Loucy (cell line): ENCODE measurements around the gene POFUT2.

Experiments
- H2AFZ ChIP-seq: fragments of 200-600 bp; sonication (generic); 2 replicates; pipeline ENCODE4 v1.6.0; 2016; ENCODE audit warnings: antibody characterized with exemption, mild to moderate bottlenecking, low read length, moderate library complexity
- H3F3A ChIP-seq: fragments of 200-600 bp; 2 replicates; pipeline ENCODE4 v1.6.0; 2016; ENCODE audit warnings: antibody characterized with exemption, low read depth, mild to moderate bottlenecking
- H3K27me3 ChIP-seq: fragments of 200-600 bp; sonication (generic); 2 replicates; pipeline ENCODE4 v1.6.1; 2014; ENCODE audit warnings: low read length, mild to moderate bottlenecking; ENCODE audit not compliant: insufficient read depth, poor library complexity, severe bottlenecking
- H3K36me3 ChIP-seq: fragments of 200-600 bp; sonication (generic); 2 replicates; pipeline ENCODE4 v1.6.1; 2016; ENCODE audit warnings: low read length; ENCODE audit not compliant: insufficient read depth
- H3K4me1 ChIP-seq: fragments of 200-600 bp; sonication (generic); 2 replicates; pipeline ENCODE4 v1.5.1; 2014; ENCODE audit warnings: low read length, mild to moderate bottlenecking; ENCODE audit not compliant: insufficient read depth, poor library complexity, severe bottlenecking
- H3K4me2 ChIP-seq: fragments of 200-600 bp; sonication (generic); 2 replicates; pipeline ENCODE4 v1.6.0; 2014; ENCODE audit warnings: antibody characterized with exemption, low read length, low read depth, mild to moderate bottlenecking; ENCODE audit not compliant: poor library complexity, severe bottlenecking
- H3K4me3 ChIP-seq: fragments of 200-600 bp; sonication (generic); 2 replicates; pipeline ENCODE4 v1.5.1; 2014; ENCODE audit warnings: low read length, mild to moderate bottlenecking, mixed read lengths; ENCODE audit not compliant: poor library complexity, severe bottlenecking
- H3K79me2 ChIP-seq: fragments of 200-600 bp; sonication (generic); 2 replicates; pipeline ENCODE4 v1.6.1; 2014; ENCODE audit warnings: low read length; ENCODE audit not compliant: insufficient read depth
- H3K9ac ChIP-seq: fragments of 200-600 bp; sonication (generic); 2 replicates; pipeline ENCODE4 v1.6.0; 2014; ENCODE audit warnings: mild to moderate bottlenecking, low read depth, low read length, moderate library complexity; ENCODE audit not compliant: poor library complexity, severe bottlenecking
- H3K9me2 ChIP-seq: fragments of 200-600 bp; sonication (generic); replicated peaks from 2 replicates; pipeline ENCODE4 v1.6.1; 2016; ENCODE audit warnings: low read depth, low read length, mixed read lengths
- H3K9me3 ChIP-seq: fragments of 200-600 bp; sonication (generic); 2 replicates; pipeline ENCODE4 v1.6.1; 2014; ENCODE audit warnings: mild to moderate bottlenecking, antibody characterized with exemption, low read length, low read depth; ENCODE audit not compliant: insufficient read depth
- H4K20me1 ChIP-seq: fragments of 200-600 bp; sonication (generic); 2 replicates; pipeline ENCODE4 v1.6.0; 2014; ENCODE audit warnings: antibody characterized with exemption, low read length, mild to moderate bottlenecking; ENCODE audit not compliant: insufficient read depth, poor library complexity, severe bottlenecking
- CTCF ChIP-seq: fragments of 200-600 bp; sonication (generic); conservative IDR thresholded peaks from 2 replicates; pipeline ENCODE4 v1.5.1; 2014; ENCODE audit warnings: mild to moderate bottlenecking, antibody characterized with exemption, low read length
- EZH2phosphoT487 ChIP-seq: fragments of 200-600 bp; IDR thresholded peaks from 2 replicates; pipeline ENCODE4 v1.6.1; 2018; ENCODE audit warnings: antibody characterized with exemption, mild to moderate bottlenecking, moderate library complexity, borderline replicate concordance

Gene POFUT2

GRCh38 chr21:45332415-45332814 is 44.7 kb upstream of the POFUT2 start:
- no peaks in the 10 kb centered on the region for H3K27me3 ChIP-seq
- H3K79me2 ChIP-seq: no peaks in the 10 kb centered on the region
- TF ChIP-seq CTCF: no peak
- TF ChIP-seq EZH2phosphoT487: no peak
- H2AFZ ChIP-seq: no peak overlapping the region
- H3K9me2 ChIP-seq: no peaks in the 10 kb centered on the region
- H4K20me1 ChIP-seq: no peaks in the 10 kb centered on the region
- no peaks in the 10 kb centered on the region for H3K4me1 ChIP-seq
- no peaks in the 10 kb centered on the region for H3F3A ChIP-seq
- no peak overlapping the region for H3K4me2 ChIP-seq
- no peak overlapping the region for H3K9ac ChIP-seq
- H3K9me3 ChIP-seq: no peaks in the 10 kb centered on the region
- H3K4me3 ChIP-seq: no peak overlapping the region
- H3K36me3 ChIP-seq: no peaks in the 10 kb centered on the region

GRCh38 chr21:45331531-45332147 is 43.9 kb upstream of the POFUT2 start:
- Histone ChIP-seq H2AFZ (no peak overlapping the region), H3K36me3 (no peaks in the 10 kb centered on the region), H3K79me2 (no peaks in the 10 kb centered on the region), H3K9me2 (no peaks in the 10 kb centered on the region), H3K4me3 (no peak overlapping the region), H3K4me2 (no peak overlapping the region), H4K20me1 (no peaks in the 10 kb centered on the region), H3F3A (no peaks in the 10 kb centered on the region), H3K27me3 (no peaks in the 10 kb centered on the region), H3K9ac (no peak overlapping the region), H3K9me3 (no peaks in the 10 kb centered on the region), H3K4me1 (no peaks in the 10 kb centered on the region)
- no peak for TF ChIP-seq CTCF
- no peak for TF ChIP-seq EZH2phosphoT487

GRCh38 chr21:45330851-45331261 is 43.2 kb upstream of the POFUT2 start:
- Histone ChIP-seq H3K27me3 (no peaks in the 10 kb centered on the region), H2AFZ (no peak overlapping the region), H3K9me2 (no peaks in the 10 kb centered on the region), H3K36me3 (no peaks in the 10 kb centered on the region), H3K4me2 (no peak overlapping the region), H3F3A (no peaks in the 10 kb centered on the region), H3K79me2 (no peaks in the 10 kb centered on the region), H3K9me3 (no peaks in the 10 kb centered on the region), H3K4me1 (no peaks in the 10 kb centered on the region), H3K9ac (no peak overlapping the region), H4K20me1 (no peaks in the 10 kb centered on the region), H3K4me3 (no peak overlapping the region)
- TF ChIP-seq EZH2phosphoT487 (no peak), CTCF (no peak)
